Lower leg skin (tissue), 3 donors: Measurements from ENCODE around the gene TXNL4A.

Experiments
- CTCF ChIP-seq, 3 donors: fragments of 450-650 bp; IDR thresholded peaks; one replicate each; pipeline ENCODE4 v1.5.1; 2016; ENCODE audit warnings: antibody characterized with exemption in 3 of 3, mild to moderate bottlenecking in 3 of 3, moderate library complexity in 2 of 3
- POLR2A ChIP-seq, 2 donors: fragments of 450-650 bp; IDR thresholded peaks; one replicate each; pipeline ENCODE4 v1.6.1; 2016 to 2017; ENCODE audit warnings: antibody characterized with exemption in 2 of 2, mild to moderate bottlenecking in 1 of 2, moderate library complexity in 1 of 2

- TF ChIP-seq CTCF (IDR thresholded peaks at IDR 0.05) (no peak), POLR2A (IDR thresholded peaks at IDR 0.05) (no peak)
These were observed 63.3 kb downstream of the TXNL4A start for GRCh38 chr18:79924814-79925731.
